ENCODE data around the gene ETV1. TPM values are rescaled to one million over a fixed set of nuclear protein-coding genes. Genes with fewer than 3 reads are reported as not detected.

ETV1 gene
- total and polyA plus RNA-seq, 9 of the 15 experiments (the other 6 are each of a cell fraction or from before 2014, with no cell fraction given) = 7.2 to 27.4 (median 14.0) TPM

DNA sequence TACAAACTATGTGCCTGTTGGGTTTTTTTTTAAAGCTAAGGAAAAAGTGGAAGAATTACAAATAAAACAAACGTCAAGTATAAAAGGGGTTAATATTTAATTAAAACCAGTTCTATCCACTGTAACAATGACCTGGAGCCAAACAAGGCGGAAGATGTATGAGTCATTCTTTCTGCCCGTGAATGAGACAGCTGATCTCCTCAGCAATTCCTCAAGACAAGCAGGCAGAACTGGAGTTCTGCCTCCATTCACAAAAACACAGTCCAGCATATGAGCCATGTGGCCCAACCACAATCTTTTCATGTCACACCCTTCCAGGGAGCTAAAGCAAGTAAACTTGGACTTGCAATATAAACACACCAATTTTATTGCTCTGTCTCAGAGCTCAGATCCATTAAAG, 8.4 kb downstream of the ETV1 start (continued):
- TF ChIP-seq KDM5B (IDR thresholded peaks at IDR 0.05; ENCODE audit: insufficient replicate concordance, low read depth, low read length) = no peak
- peak; percentile 77 for TF ChIP-seq NFE2 (IDR thresholded peaks at IDR 0.05; ENCODE audit: low read depth)
- TF ChIP-seq, protein P1, sequence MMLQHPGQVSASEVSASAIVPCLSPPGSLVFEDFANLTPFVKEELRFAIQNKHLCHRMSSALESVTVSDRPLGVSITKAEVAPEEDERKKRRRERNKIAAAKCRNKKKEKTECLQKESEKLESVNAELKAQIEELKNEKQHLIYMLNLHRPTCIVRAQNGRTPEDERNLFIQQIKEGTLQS (IDR thresholded peaks at IDR 0.05) = peak; percentile 98
- TF ChIP-seq, protein P1 (CRISPR knock-in tag; conservative IDR thresholded peaks at IDR 0.05) = peak; percentile 81; the same call in 1 of the 2 replicates
- TF ChIP-seq ZNF77 (CRISPR knock-in tag; IDR thresholded peaks at IDR 0.05) = no peak
- TF ChIP-seq, protein P2, sequence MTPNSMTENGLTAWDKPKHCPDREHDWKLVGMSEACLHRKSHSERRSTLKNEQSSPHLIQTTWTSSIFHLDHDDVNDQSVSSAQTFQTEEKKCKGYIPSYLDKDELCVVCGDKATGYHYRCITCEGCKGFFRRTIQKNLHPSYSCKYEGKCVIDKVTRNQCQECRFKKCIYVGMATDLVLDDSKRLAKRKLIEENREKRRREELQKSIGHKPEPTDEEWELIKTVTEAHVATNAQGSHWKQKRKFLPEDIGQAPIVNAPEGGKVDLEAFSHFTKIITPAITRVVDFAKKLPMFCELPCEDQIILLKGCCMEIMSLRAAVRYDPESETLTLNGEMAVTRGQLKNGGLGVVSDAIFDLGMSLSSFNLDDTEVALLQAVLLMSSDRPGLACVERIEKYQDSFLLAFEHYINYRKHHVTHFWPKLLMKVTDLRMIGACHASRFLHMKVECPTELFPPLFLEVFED (CRISPR knock-in tag; conservative IDR thresholded peaks at IDR 0.05) = no peak
- TF ChIP-seq TEAD2 (tag; IDR thresholded peaks at IDR 0.05) = no peak
- TF ChIP-seq CBX3 (IDR thresholded peaks at IDR 0.05; ENCODE audit: borderline replicate concordance in 1 of 2, low read length in 2 of 2) = 0 out of 3 replicates have a peak, but pooled peaks of 1 of the 2 experiments have one; percentile 57
- TF ChIP-seq TAF9B (IDR thresholded peaks at IDR 0.05; ENCODE audit: partially characterized antibody) = peak; percentile 91
- peak; percentile 64 for TF ChIP-seq TBP (optimal IDR thresholded peaks at IDR 0.05; ENCODE audit: low read depth, low read length)
- TF ChIP-seq ARNT (IDR thresholded peaks at IDR 0.05) = 0 out of 4 replicates have a peak, but pooled peaks of 1 of the 2 experiments have one; percentile 56
- TF ChIP-seq DACH1 (IDR thresholded peaks at IDR 0.05; ENCODE audit: partially characterized antibody) = peak; percentile 96
- TF ChIP-seq NFATC3 (IDR thresholded peaks at IDR 0.05) = peak; percentile 86
- no peak for TF ChIP-seq NFIC (IDR thresholded peaks at IDR 0.05)
- peak; percentile 38; the same call in 1 of the 2 replicates for TF ChIP-seq C11orf30 (IDR thresholded peaks at IDR 0.05; ENCODE audit: low read depth)
- peak; percentile 57 for TF ChIP-seq NEUROD1 (IDR thresholded peaks at IDR 0.05; ENCODE audit: borderline replicate concordance, low read depth, low read length, partially characterized antibody)
- TF ChIP-seq SMARCA4 (IDR thresholded peaks at IDR 0.05) = peak; percentile 91
- TF ChIP-seq, protein P3, sequence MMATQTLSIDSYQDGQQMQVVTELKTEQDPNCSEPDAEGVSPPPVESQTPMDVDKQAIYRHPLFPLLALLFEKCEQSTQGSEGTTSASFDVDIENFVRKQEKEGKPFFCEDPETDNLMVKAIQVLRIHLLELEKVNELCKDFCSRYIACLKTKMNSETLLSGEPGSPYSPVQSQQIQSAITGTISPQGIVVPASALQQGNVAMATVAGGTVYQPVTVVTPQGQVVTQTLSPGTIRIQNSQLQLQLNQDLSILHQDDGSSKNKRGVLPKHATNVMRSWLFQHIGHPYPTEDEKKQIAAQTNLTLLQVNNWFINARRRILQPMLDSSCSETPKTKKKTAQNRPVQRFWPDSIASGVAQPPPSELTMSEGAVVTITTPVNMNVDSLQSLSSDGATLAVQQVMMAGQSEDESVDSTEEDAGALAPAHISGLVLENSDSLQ (IDR thresholded peaks at IDR 0.05) = peak; percentile 66
- TF ChIP-seq, protein P4, sequence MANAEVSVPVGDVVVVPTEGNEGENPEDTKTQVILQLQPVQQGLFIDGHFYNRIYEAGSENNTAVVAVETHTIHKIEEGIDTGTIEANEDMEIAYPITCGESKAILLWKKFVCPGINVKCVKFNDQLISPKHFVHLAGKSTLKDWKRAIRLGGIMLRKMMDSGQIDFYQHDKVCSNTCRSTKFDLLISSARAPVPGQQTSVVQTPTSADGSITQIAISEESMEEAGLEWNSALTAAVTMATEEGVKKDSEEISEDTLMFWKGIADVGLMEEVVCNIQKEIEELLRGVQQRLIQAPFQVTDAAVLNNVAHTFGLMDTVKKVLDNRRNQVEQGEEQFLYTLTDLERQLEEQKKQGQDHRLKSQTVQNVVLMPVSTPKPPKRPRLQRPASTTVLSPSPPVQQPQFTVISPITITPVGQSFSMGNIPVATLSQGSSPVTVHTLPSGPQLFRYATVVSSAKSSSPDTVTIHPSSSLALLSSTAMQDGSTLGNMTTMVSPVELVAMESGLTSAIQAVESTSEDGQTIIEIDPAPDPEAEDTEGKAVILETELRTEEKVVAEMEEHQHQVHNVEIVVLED (CRISPR knock-in tag; IDR thresholded peaks at IDR 0.05) = no peak
- no peak for TF ChIP-seq FIP1L1 (IDR thresholded peaks at IDR 0.05; ENCODE audit: low read depth, low read length, poor library complexity, severe bottlenecking)
- no peak for TF ChIP-seq SRSF7 (optimal IDR thresholded peaks at IDR 0.05; ENCODE audit: low read depth, low read length)
- peak; percentile 74; the same call in 1 of the 2 replicates for TF ChIP-seq JUNB (CRISPR knock-in tag; conservative IDR thresholded peaks at IDR 0.05)
- TF ChIP-seq ATF7 (IDR thresholded peaks at IDR 0.05) = peak; percentile 79
- peak; percentile 53; the same call in 1 of the 2 replicates for TF ChIP-seq MAFF (IDR thresholded peaks at IDR 0.05; ENCODE audit: low read length)
- peak; percentile 49 for TF ChIP-seq MAFG (tag; conservative IDR thresholded peaks at IDR 0.05)
- peak; percentile 43; the same call in 1 of the 2 replicates for TF ChIP-seq GABPA (tag; conservative IDR thresholded peaks at IDR 0.05; ENCODE audit: low read depth)
